ENCODE results near the gene THEMIS2.
"Not testable (repeated sequence)": the region's sequence is repeated elsewhere in the genome, so short reads cannot be mapped to it uniquely, and the experiment has no call there.

Gene THEMIS2

DNA sequence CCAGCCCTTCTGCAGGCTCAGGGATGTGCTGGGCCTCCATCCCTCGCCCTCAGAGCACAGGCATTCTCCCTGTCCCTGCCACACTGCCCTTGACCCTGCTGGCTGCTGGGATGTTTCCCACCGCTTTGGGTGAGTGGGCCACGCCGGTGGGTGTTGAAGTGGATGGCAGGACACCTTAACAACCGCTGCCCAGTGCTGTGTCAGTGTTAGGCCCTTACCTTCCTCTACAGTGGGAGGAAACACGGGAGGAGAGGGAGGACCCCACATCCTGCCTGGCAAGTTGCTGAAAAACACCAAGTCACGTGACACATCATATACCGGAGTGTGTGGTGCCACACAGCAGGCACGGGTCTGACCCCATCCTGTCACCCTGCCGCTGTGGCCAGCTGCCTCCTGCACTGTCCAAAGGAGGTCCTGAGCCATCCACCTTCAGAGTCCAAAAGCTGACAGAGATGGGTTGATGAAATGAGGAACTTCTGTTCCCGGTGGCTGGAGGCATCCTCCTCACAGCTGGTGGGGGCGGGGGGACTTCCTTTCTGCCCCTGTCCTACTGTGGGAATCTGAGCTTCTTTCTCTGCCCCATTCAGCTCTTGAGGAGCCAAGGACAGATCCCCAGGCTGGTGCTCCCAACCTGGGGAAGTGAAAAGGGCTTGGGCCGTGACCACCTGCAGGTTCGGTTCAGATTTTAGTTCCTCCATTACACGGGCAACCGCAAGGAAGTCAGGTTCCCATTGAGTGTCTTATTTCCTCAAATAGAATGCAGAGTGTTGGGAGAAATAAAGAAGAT lies 3.2 kb upstream of the THEMIS2 start:
- in situ Hi-C loops (cut with HindIII; ENCODE audit: low pct_unique_long_range_greater_than_20kb, low sequenced_read_pairs): no loop called here
- DNase-seq (ENCODE audit: low read depth in 1 of 2, low spot score in 1 of 2): no peak
- no peak for TF ChIP-seq JUND (IDR thresholded peaks at IDR 0.05; ENCODE audit: low read depth)

GRCh38 chr1:27869719-27870085 lies 2.6 kb upstream of the THEMIS2 start:
- no peak for TF ChIP-seq JUND (IDR thresholded peaks at IDR 0.05; ENCODE audit: low read depth)
- DNase-seq (ENCODE audit: low read depth in 1 of 2, low spot score in 1 of 2): no peak
- in situ Hi-C loops (cut with HindIII; ENCODE audit: low pct_unique_long_range_greater_than_20kb, low sequenced_read_pairs): no loop called here

DNA sequence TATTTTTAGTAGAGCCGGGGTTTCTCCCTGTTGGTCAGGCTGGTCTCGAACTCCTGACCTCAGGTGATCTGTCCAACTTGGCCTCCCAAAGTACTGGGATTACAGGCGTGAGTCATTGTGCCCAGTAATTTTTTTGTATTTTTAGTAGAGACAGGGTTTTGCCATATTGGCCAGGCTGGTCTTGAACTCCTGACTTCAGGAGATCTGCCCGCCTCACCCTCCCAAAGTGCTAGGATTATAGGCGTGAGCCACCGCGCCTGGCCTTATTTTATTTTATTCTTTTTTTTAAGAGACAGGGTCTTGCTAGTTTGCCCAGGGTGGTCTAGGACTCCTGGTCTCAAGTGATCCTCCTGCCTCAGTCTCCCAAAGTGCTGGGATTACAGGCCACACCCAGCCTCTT lies 1.3 kb upstream of the THEMIS2 start:
- DNase-seq (ENCODE audit: low read depth in 1 of 2, low spot score in 1 of 2); in situ Hi-C loops (cut with HindIII; ENCODE audit: low pct_unique_long_range_greater_than_20kb, low sequenced_read_pairs): not testable (repeated sequence)

DNA sequence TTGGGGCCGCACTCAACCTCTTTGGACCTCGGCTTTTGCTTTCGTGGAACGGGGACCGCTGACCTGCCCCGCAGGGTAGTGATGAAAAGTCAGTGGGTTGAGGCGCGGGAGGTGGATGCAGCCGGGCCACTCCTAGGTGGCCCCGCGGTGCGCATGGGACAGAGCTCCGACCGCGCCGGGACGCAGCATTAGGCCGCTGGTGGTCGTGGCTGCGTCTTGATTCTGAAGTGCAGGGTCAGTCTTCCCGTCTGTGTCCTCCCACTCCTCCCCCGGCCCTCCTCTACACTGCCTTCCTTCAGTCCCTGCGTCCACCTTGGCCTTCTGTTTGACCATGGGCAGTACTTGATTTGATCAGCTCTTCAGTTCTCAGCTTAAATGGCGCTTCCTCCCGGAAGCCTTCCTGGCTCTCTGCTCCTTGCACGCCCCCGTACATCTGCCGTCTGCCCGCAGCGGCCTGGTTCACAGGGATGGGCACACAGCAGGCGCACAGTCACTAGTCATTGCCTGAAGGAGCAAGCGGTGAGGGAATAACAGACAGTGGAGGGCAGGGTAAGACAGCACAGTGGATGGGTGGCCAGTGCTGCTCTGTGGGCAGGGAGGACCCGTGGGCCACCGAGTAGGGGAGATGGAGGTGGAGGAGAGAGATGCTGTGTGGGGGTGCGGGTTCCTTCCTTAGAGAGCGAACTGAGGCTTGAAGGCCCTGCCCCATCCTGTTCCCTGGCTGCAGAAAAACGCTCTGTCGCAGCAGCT lies 633 bp downstream of the THEMIS2 start:
- no peak for DNase-seq (ENCODE audit: low read depth in 1 of 2, low spot score in 1 of 2)

GRCh38 chr1:27873671-27874384 lies 1.5 kb downstream of the THEMIS2 start:
- in situ Hi-C loops (cut with HindIII; ENCODE audit: low pct_unique_long_range_greater_than_20kb, low sequenced_read_pairs): no loop called here
- no peak for DNase-seq (ENCODE audit: low read depth in 1 of 2, low spot score in 1 of 2)
- no peak for TF ChIP-seq JUND (IDR thresholded peaks at IDR 0.05; ENCODE audit: low read depth)

More for the DNA sequence above, 633 bp downstream of the THEMIS2 start:
- in situ Hi-C loops (cut with HindIII; ENCODE audit: low pct_unique_long_range_greater_than_20kb, low sequenced_read_pairs): no loop called here
- TF ChIP-seq JUND (IDR thresholded peaks at IDR 0.05; ENCODE audit: low read depth): no peak

- in situ Hi-C loops (cut with HindIII; ENCODE audit: low pct_unique_long_range_greater_than_20kb, low sequenced_read_pairs): no loop called here
- no peak for TF ChIP-seq JUND (IDR thresholded peaks at IDR 0.05; ENCODE audit: low read depth)
- no peak for DNase-seq (ENCODE audit: low read depth in 1 of 2, low spot score in 1 of 2)
These were observed 4.2 kb downstream of the THEMIS2 start for GRCh38 chr1:27876341-27877114.

DNA sequence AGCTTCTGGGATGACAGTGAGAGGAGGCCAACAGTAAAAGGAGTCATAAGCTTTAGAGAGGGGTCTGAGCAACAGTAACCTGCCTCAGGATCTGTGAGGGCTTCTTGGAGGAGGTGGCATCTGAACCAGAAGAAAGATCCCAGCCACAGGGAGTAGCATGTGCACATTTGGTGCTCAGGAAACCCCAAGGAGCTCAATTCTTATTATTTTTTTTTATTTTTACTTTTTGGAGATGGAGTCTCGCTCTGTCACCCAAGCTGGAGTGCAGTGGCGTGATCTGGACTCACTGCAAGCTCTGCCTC lies 4.7 kb downstream of the THEMIS2 start:
- DNase-seq (ENCODE audit: low read depth in 1 of 2, low spot score in 1 of 2): no peak
- TF ChIP-seq JUND (IDR thresholded peaks at IDR 0.05; ENCODE audit: low read depth): no peak
- in situ Hi-C loops (cut with HindIII; ENCODE audit: low pct_unique_long_range_greater_than_20kb, low sequenced_read_pairs): no loop called here

GRCh38 chr1:27878039-27878438 lies 5.7 kb downstream of the THEMIS2 start:
- TF ChIP-seq JUND (IDR thresholded peaks at IDR 0.05; ENCODE audit: low read depth): no peak
- in situ Hi-C loops (cut with HindIII; ENCODE audit: low pct_unique_long_range_greater_than_20kb, low sequenced_read_pairs): no loop called here
- no peak for DNase-seq (ENCODE audit: low read depth in 1 of 2, low spot score in 1 of 2)

DNA sequence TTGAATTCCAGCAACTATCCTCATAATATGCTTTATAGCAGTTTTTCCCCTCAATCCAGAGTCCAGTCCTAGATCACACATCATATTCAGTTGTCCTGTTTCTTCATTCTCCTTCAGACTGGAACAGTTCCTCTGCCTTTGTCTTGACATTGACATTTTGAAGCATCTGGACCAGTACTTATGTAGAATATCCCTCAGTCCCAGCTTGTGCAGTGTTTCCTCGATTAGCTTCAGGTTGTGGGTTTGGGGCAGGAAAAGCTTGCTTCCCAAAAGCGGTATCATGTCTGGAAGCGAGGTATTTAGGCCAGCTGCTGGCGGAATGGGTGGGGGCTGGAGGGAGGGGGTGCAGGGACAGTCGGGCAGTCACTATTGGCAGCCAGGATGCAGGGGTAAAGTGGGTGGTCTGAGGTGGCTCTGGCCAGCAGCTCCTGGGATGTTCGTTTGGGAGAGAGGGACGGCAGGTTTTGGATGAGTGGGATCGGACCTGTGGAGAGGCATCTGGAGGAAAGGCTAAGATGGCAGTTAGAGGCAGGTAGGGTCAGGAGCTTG lies 6.5 kb downstream of the THEMIS2 start:
- in situ Hi-C loops (cut with HindIII; ENCODE audit: low pct_unique_long_range_greater_than_20kb, low sequenced_read_pairs): no loop called here
- DNase-seq (ENCODE audit: low read depth in 1 of 2, low spot score in 1 of 2): no peak

DNA sequence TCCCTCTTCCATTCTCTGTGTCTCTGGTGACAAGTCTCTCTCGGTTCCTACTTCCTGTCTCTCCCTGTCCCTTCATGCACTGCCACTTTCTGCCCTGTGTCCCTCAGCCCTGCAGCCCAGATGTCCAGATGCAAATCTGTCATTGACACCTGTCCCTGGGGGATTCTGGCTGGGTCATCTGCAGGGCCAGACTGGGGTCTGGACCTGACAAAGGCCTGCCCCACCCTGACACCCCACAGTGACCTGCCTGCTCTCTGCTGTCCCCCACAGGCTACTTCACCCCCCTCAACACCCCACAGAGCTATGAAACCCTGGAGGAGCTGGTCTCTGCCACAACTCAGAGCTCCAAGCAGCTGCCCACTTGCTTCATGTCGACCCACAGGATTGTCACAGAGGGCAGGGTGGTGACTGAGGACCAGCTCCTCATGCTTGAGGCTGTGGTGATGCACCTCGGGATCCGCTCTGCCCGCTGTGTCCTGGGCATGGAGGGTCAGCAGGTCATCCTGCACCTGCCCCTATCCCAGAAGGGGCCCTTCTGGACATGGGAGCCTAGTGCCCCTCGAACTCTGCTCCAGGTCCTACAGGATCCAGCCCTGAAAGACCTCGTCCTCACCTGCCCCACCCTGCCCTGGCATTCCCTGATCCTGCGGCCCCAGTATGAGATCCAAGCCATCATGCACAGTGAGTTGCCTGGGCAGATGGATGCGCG lies 7.2 kb downstream of the THEMIS2 start:
- DNase-seq (ENCODE audit: low read depth in 1 of 2, low spot score in 1 of 2): no peak
- in situ Hi-C loops (cut with HindIII; ENCODE audit: low pct_unique_long_range_greater_than_20kb, low sequenced_read_pairs): no loop called here
- no peak for TF ChIP-seq JUND (IDR thresholded peaks at IDR 0.05; ENCODE audit: low read depth)

More for the DNA sequence above, 6.5 kb downstream of the THEMIS2 start:
- no peak for TF ChIP-seq JUND (IDR thresholded peaks at IDR 0.05; ENCODE audit: low read depth)

GRCh38 chr1:27882543-27882903 lies 10.2 kb downstream of the THEMIS2 start:
- no peak for DNase-seq (ENCODE audit: low read depth in 1 of 2, low spot score in 1 of 2)
- TF ChIP-seq JUND (IDR thresholded peaks at IDR 0.05; ENCODE audit: low read depth): no peak
- in situ Hi-C loops (cut with HindIII; ENCODE audit: low pct_unique_long_range_greater_than_20kb, low sequenced_read_pairs): no loop called here

- TF ChIP-seq JUND (IDR thresholded peaks at IDR 0.05; ENCODE audit: low read depth): no peak
- in situ Hi-C loops (cut with HindIII; ENCODE audit: low pct_unique_long_range_greater_than_20kb, low sequenced_read_pairs): no loop called here
- no peak for DNase-seq (ENCODE audit: low read depth in 1 of 2, low spot score in 1 of 2)
These were observed 11.2 kb downstream of the THEMIS2 start for GRCh38 chr1:27883536-27883935.

All from T47D (cell line).